Panc1 (cell line): Measurements from ENCODE around the gene RALA. TPM values are rescaled to one million over a fixed set of nuclear protein-coding genes. Genes with fewer than 3 reads are reported as not detected.

ENCODE experiments used
- ATAC-seq: fragments of 200-7000 bp; cut with Tn5 transposase; 2 replicates; pipeline ENCODE4 v1.9.1; 2020; ENCODE audit warnings: mild to moderate bottlenecking, moderate library complexity
- BruUV-seq: library from RNA; stranded (reverse); fragments of 400-500 nt; replicated peaks from 2 replicates; lab custom pipeline; 2021; lab: Mats Ljungman, UMichigan
- CTCF ChIA-PET: fragments of 300-600 bp; sonication (Branson Sonifier 250); formaldehyde crosslinking; loops from one replicate; lab custom pipeline; 2022; ENCODE audit warnings: antibody characterized with exemption; lab: Charles Lee
- POLR2A ChIA-PET: fragments of 300-600 bp; sonication (Branson Sonifier 250); formaldehyde crosslinking; loops from one replicate; lab custom pipeline; 2022; ENCODE audit warnings: antibody characterized with exemption; lab: Charles Lee
- DNase-seq: peaks from one replicate; pipeline ENCODE4 v3.0.0-alpha.2; 2010; ENCODE audit warnings: low read depth, low spot score
- H3K27ac ChIP-seq: 2 replicates; pipeline ENCODE4 v1.5.1; 2011; ENCODE audit warnings: mild to moderate bottlenecking, low read length, inconsistent platforms
- H3K27me3 ChIP-seq: fragments of 200-500 bp; sonication (Bioruptor generic); 2 replicates; pipeline ENCODE4 v1.6.0; 2014; ENCODE audit warnings: low read length, inconsistent platforms; ENCODE audit not compliant: control insufficient read depth, insufficient read depth
- H3K36me3 ChIP-seq: fragments of 200-500 bp; sonication (Bioruptor generic); 2 replicates; pipeline ENCODE4 v1.5.1; 2014; ENCODE audit warnings: inconsistent platforms, mild to moderate bottlenecking, low read length, moderate library complexity; ENCODE audit not compliant: control insufficient read depth, insufficient read depth
- H3K4me1 ChIP-seq: 2 replicates; pipeline ENCODE4 v1.5.1; 2011; ENCODE audit warnings: inconsistent platforms, mild to moderate bottlenecking, low read length, moderate library complexity; ENCODE audit not compliant: control insufficient read depth, insufficient read depth
- H3K4me3 ChIP-seq, 2 experiments: 2 replicates each; pipeline ENCODE4 v1.5.1; 2011 to 2012; ENCODE audit warnings: low read depth in 2 of 2, low read length in 2 of 2, mild to moderate bottlenecking in 2 of 2, inconsistent platforms in 1 of 2, moderate library complexity in 1 of 2
- H3K9me3 ChIP-seq: fragments of 200-500 bp; sonication (Bioruptor generic); 2 replicates; pipeline ENCODE4 v1.5.1; 2014; ENCODE audit warnings: low read depth, mild to moderate bottlenecking, inconsistent platforms, low read length, moderate library complexity; ENCODE audit not compliant: control insufficient read depth, insufficient read depth
- POLR2AphosphoS5 ChIP-seq: IDR thresholded peaks from 2 replicates; pipeline ENCODE4 v1.6.1; 2012; ENCODE audit warnings: mild to moderate bottlenecking, low read depth, low read length, moderate library complexity
- SIN3A ChIP-seq: IDR thresholded peaks from 2 replicates; pipeline ENCODE4 v1.6.1; 2012; ENCODE audit warnings: low read depth, mild to moderate bottlenecking, low read length, moderate library complexity, borderline replicate concordance; ENCODE audit not compliant: insufficient read depth
- TCF7L2 ChIP-seq: IDR thresholded peaks from 2 replicates; pipeline ENCODE4 v1.6.1; 2011; ENCODE audit warnings: mild to moderate bottlenecking, low read depth, low read length, inconsistent platforms
- in situ Hi-C: cut with HindIII; loops from 2 replicates; pipeline ENCODE4 v1.10.0; 2016; ENCODE audit warnings: low sequenced_read_pairs, low pct_unique_long_range_greater_than_20kb
- intact Hi-C: fragments of 100-400 bp; cut with micrococcal nuclease; formaldehyde crosslinking; loops from one replicate; pipeline ENCODE4 v1.10.0; 2022; ENCODE audit not compliant: unreplicated experiment
- total RNA-seq: library from RNA; stranded (reverse); gene quantifications from one replicate; pipeline ENCODE4 v1.2.1, GENCODE V29; 2021; ENCODE audit not compliant: unreplicated experiment
- TF ChIP-seq, protein P1 (sequence below): fragments of 450-650 bp; IDR thresholded peaks from 2 replicates; pipeline ENCODE4 v1.5.1; 2017; ENCODE audit warnings: mild to moderate bottlenecking
- TF ChIP-seq, protein P2 (sequence below), 2 experiments: IDR thresholded peaks; 2 replicates each; pipeline ENCODE4 v1.6.1; 2011 to 2012; ENCODE audit warnings: low read depth in 2 of 2, control low read depth in 1 of 2, low read length in 1 of 2, mild to moderate bottlenecking in 1 of 2, moderate library complexity in 1 of 2; ENCODE audit not compliant: insufficient read depth in 1 of 2

The RALA gene
- total RNA-seq, 1 experiment from 2014 or later: 34.3 TPM

DNA sequence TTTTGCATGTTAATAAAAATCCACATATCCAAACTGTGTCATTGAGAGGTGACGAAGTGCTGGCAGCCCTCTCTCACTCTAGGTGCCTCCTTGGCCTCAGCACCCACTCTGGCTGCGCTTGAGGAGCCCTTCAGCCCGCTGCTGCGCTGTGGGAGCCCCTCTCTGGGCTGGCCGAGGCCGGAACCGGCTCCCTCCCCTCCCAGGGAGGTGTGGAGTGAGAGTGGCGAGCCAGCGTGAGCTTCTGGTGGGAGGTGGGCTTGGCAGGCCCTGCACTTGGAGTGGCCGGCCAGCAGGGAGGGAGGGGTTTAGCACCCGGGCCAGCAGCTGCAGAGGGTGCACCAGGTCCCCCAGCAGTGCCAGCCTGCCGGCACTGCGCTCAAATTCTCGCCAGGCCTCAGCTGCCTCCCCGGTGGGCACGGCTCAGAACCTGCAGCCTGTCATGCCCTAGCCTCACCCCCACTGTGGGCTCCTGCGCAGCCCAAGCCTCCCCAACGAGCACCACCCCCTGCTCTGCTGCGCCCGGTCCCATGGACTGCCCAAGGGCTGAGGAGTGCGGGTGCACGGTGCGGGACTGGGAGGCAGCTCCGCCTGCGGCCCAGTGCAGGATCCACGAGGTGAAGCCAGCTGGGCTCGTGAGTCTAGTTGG, 46.0 kb upstream of the RALA start:
- Histone ChIP-seq H3K27me3 (no peaks in the 10 kb centered on the region), H3K27ac (no peak overlapping the region), H3K36me3 (0 out of 2 replicates have a peak, but pooled peaks cover 7% of the 10 kb centered on the region), H3K9me3 (no peaks in the 10 kb centered on the region), H3K4me3 (no peak overlapping the region), H3K4me1 (no peaks in the 10 kb centered on the region)
- CTCF ChIA-PET: interaction anchor here (0.6 kb wide), 1 partner anchor 39 kb away, joined by 7 read pairs; no protein-coding TSS in a partner anchor
- ATAC-seq: no peak
- POLR2A ChIA-PET: no interaction called here
- TF ChIP-seq, protein P1, sequence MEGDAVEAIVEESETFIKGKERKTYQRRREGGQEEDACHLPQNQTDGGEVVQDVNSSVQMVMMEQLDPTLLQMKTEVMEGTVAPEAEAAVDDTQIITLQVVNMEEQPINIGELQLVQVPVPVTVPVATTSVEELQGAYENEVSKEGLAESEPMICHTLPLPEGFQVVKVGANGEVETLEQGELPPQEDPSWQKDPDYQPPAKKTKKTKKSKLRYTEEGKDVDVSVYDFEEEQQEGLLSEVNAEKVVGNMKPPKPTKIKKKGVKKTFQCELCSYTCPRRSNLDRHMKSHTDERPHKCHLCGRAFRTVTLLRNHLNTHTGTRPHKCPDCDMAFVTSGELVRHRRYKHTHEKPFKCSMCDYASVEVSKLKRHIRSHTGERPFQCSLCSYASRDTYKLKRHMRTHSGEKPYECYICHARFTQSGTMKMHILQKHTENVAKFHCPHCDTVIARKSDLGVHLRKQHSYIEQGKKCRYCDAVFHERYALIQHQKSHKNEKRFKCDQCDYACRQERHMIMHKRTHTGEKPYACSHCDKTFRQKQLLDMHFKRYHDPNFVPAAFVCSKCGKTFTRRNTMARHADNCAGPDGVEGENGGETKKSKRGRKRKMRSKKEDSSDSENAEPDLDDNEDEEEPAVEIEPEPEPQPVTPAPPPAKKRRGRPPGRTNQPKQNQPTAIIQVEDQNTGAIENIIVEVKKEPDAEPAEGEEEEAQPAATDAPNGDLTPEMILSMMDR: no peak
- DNase-seq: no peak
- intact Hi-C loops (no loop called here), in situ Hi-C loops (no loop called here)
- no TSS peak for BruUV-seq

DNA sequence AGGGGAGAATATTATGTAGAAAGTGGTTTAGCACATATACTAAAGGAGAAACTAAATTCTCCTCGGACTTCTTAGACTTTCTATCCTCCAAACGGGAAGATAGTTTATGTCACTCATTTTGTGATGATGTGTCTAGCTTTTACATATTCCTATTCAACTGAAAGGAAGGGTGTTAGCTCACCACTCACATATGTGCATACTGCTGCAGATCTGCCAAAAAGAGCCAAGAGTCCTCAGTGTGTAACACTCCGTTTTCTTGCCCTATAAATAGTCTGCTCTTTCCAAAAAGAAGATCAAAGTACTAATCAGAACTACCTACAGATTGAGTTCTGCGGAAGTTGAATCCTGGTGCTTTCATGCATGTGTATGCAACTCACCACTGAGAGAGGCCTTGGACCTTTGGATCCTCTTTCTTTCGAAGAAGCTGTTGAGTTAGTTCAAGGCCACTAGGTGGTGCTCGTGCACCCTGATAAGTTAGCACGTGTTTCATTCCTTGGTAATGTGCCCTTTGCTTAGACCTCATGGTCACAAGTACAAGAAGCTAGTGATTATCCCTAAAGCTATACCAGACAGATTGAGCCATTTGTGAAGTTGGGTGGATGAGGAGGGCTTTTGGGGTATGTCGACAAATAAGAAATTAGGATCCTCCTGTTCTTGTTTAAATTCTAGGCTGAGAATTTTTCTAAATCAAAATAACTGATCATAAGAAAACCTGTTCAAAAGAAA, 43.1 kb upstream of the RALA start:
- no TSS peak for BruUV-seq
- Histone ChIP-seq H3K4me3 (no peak overlapping the region), H3K27ac (no peak overlapping the region), H3K9me3 (no peaks in the 10 kb centered on the region), H3K4me1 (no peaks in the 10 kb centered on the region), H3K27me3 (no peaks in the 10 kb centered on the region), H3K36me3 (no peaks in the 10 kb centered on the region)
- POLR2A ChIA-PET: no interaction called here
- intact Hi-C loops: loop anchor here (1.0 kb wide), 1 partner anchor 166 kb away; no protein-coding TSS in a partner anchor
- TF ChIP-seq, protein P1: peak; percentile 91
- TF ChIP-seq TCF7L2 (no peak), POLR2AphosphoS5 (no peak; the same call in 1 of the 2 replicates)
- in situ Hi-C loops: no loop called here
- ATAC-seq (peak; percentile 97), DNase-seq (peak; percentile 86)
- CTCF ChIA-PET: interaction anchor here (0.5 to 1.6 kb wide), 15 partner anchors 9 to 376 kb away, joined by 3 to 35 read pairs (median 4); no protein-coding TSS in a partner anchor

DNA sequence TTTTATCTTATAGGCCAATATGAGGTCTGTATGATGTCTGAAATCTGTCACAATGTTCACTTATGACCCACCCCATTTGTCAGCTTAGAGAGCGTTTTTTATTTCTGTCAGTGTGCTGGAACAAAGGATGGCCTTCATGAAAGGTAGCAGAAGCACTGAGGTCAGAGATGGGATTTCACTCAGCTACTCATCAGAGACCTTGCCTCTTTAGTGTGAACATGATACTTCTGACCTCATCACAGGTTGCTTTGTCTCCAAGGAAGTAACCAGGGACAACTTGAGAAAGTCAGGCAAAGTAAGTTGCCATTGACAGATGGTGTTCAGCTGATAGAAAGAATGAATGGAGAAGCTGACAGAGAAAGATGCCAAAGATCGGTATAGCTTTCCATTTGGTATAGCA, 40.8 kb upstream of the RALA start:
- no peaks in the 10 kb centered on the region for H3K9me3 ChIP-seq
- ChIA-PET CTCF (no interaction called here), POLR2A (no interaction called here)
- intact Hi-C loops (no loop called here), in situ Hi-C loops (no loop called here)
- TF ChIP-seq, protein P1: no peak
- TF ChIP-seq SIN3A (no peak), TCF7L2 (no peak), POLR2AphosphoS5 (no peak)
- TF ChIP-seq, protein P2, sequence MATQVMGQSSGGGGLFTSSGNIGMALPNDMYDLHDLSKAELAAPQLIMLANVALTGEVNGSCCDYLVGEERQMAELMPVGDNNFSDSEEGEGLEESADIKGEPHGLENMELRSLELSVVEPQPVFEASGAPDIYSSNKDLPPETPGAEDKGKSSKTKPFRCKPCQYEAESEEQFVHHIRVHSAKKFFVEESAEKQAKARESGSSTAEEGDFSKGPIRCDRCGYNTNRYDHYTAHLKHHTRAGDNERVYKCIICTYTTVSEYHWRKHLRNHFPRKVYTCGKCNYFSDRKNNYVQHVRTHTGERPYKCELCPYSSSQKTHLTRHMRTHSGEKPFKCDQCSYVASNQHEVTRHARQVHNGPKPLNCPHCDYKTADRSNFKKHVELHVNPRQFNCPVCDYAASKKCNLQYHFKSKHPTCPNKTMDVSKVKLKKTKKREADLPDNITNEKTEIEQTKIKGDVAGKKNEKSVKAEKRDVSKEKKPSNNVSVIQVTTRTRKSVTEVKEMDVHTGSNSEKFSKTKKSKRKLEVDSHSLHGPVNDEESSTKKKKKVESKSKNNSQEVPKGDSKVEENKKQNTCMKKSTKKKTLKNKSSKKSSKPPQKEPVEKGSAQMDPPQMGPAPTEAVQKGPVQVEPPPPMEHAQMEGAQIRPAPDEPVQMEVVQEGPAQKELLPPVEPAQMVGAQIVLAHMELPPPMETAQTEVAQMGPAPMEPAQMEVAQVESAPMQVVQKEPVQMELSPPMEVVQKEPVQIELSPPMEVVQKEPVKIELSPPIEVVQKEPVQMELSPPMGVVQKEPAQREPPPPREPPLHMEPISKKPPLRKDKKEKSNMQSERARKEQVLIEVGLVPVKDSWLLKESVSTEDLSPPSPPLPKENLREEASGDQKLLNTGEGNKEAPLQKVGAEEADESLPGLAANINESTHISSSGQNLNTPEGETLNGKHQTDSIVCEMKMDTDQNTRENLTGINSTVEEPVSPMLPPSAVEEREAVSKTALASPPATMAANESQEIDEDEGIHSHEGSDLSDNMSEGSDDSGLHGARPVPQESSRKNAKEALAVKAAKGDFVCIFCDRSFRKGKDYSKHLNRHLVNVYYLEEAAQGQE (IDR thresholded peaks at IDR 0.05; ENCODE audit: insufficient read depth in 1 of 2, low read depth in 2 of 2, low read length in 1 of 2): no peak
- no peaks in the 10 kb centered on the region for H3K4me1 ChIP-seq
- BruUV-seq: no TSS peak
- DNase-seq (no peak), ATAC-seq (no peak)
- no peaks in the 10 kb centered on the region for H3K36me3 ChIP-seq
- H3K27ac ChIP-seq: no peak overlapping the region
- no peaks in the 10 kb centered on the region for H3K27me3 ChIP-seq
- no peak overlapping the region for H3K4me3 ChIP-seq
